HEK293 (cell line): ENCODE data around the gene LPCAT1.

ENCODE experiments used
- CTCF ChIA-PET: fragments of 350-600 bp; formaldehyde crosslinking; extraction: SDS; loops from one replicate; lab custom pipeline; 2021; ENCODE audit warnings: antibody characterized with exemption; lab: Yijun Ruan, JAX
- POLR2A ChIA-PET: fragments of 300-600 bp; formaldehyde crosslinking; extraction: SDS; loops from one replicate; lab custom pipeline; 2020; ENCODE audit warnings: antibody characterized with exemption, inconsistent platforms; lab: Yijun Ruan, JAX
- H3K27ac ChIP-seq: fragments of 200-500 bp; sonication (Bioruptor generic); 2 replicates; pipeline ENCODE4 v1.5.1; 2014; ENCODE audit warnings: low read depth, low read length, control low read depth, inconsistent platforms; ENCODE audit errors: extremely low read depth
- H3K36me3 ChIP-seq, 2 experiments: fragments of 200-500 bp in 1 of 2; sonication (Bioruptor generic) in 1 of 2; 1 replicate in 1 of 2; 2 replicates in 1 of 2; pipeline ENCODE4 v1.5.1; 2014 to 2017; ENCODE audit warnings: inconsistent platforms in 2 of 2, low read length in 2 of 2; ENCODE audit not compliant: control insufficient read depth in 2 of 2, insufficient read depth in 1 of 2
- H3K4me1 ChIP-seq: fragments of 200-500 bp; sonication (Bioruptor generic); 2 replicates; pipeline ENCODE4 v1.5.1; 2014; ENCODE audit warnings: mild to moderate bottlenecking, low read length, inconsistent platforms; ENCODE audit not compliant: control insufficient read depth, insufficient read depth
- H3K4me3 ChIP-seq: 2 replicates; pipeline ENCODE4 v1.5.1; 2011; ENCODE audit warnings: low read depth, mild to moderate bottlenecking, control low read depth, low read length, moderate library complexity
- H3K9me3 ChIP-seq: fragments of 200-500 bp; sonication (Bioruptor generic); 2 replicates; pipeline ENCODE4 v1.5.1; 2014; ENCODE audit warnings: low read depth, low read length, inconsistent platforms; ENCODE audit not compliant: control insufficient read depth, insufficient read depth
- AEBP2 ChIP-seq: fragments of 450-650 bp; formaldehyde crosslinking; IDR thresholded peaks from 2 replicates; pipeline ENCODE4 v1.5.1; 2016; ENCODE audit warnings: missing biosample characterization, missing genetic modification characterization, borderline replicate concordance
- PRDM6 ChIP-seq: fragments of 450-650 bp; formaldehyde crosslinking; IDR thresholded peaks from 2 replicates; pipeline ENCODE4 v1.5.1; 2017; ENCODE audit warnings: missing biosample characterization, missing genetic modification characterization
- ZBTB1 ChIP-seq: fragments of 450-650 bp; formaldehyde crosslinking; IDR thresholded peaks from 2 replicates; pipeline ENCODE4 v1.5.1; 2016; ENCODE audit warnings: missing biosample characterization, missing genetic modification characterization
- ZBTB49 ChIP-seq: fragments of 450-650 bp; formaldehyde crosslinking; IDR thresholded peaks from 2 replicates; pipeline ENCODE4 v1.5.1; 2016; ENCODE audit warnings: missing biosample characterization, missing genetic modification characterization, low read depth
- ZIC2 ChIP-seq: fragments of 450-650 bp; formaldehyde crosslinking; IDR thresholded peaks from 2 replicates; pipeline ENCODE4 v1.5.1; 2016; ENCODE audit warnings: missing biosample characterization, missing genetic modification characterization
- ZNF121 ChIP-seq: fragments of 450-650 bp; formaldehyde crosslinking; IDR thresholded peaks from 2 replicates; pipeline ENCODE4 v1.5.1; 2016; ENCODE audit warnings: missing biosample characterization, missing genetic modification characterization
- ZNF146 ChIP-seq: fragments of 450-650 bp; formaldehyde crosslinking; IDR thresholded peaks from 2 replicates; pipeline ENCODE4 v1.5.1; 2016; ENCODE audit warnings: missing biosample characterization, missing genetic modification characterization
- ZNF416 ChIP-seq: fragments of 450-650 bp; formaldehyde crosslinking; IDR thresholded peaks from 2 replicates; pipeline ENCODE4 v1.5.1; 2016; ENCODE audit warnings: missing biosample characterization, missing genetic modification characterization
- ZNF488 ChIP-seq: fragments of 450-650 bp; formaldehyde crosslinking; IDR thresholded peaks from 2 replicates; pipeline ENCODE4 v1.5.1; 2016; ENCODE audit warnings: missing biosample characterization, missing genetic modification characterization
- ZNF501 ChIP-seq: fragments of 450-650 bp; formaldehyde crosslinking; IDR thresholded peaks from 2 replicates; pipeline ENCODE4 v1.5.1; 2016; ENCODE audit warnings: missing biosample characterization, missing genetic modification characterization
- ZNF513 ChIP-seq: fragments of 450-650 bp; IDR thresholded peaks from 2 replicates; pipeline ENCODE4 v1.5.1; 2018; ENCODE audit warnings: missing biosample characterization, missing genetic modification characterization
- ZNF530 ChIP-seq: fragments of 450-650 bp; formaldehyde crosslinking; IDR thresholded peaks from 2 replicates; pipeline ENCODE4 v1.5.1; 2016; ENCODE audit warnings: low read depth, missing biosample characterization, missing genetic modification characterization
- ZNF544 ChIP-seq: fragments of 450-650 bp; formaldehyde crosslinking; IDR thresholded peaks from 2 replicates; pipeline ENCODE4 v1.5.0; 2017; ENCODE audit warnings: missing biosample characterization, missing genetic modification characterization
- ZNF596 ChIP-seq: fragments of 450-650 bp; IDR thresholded peaks from 2 replicates; pipeline ENCODE4 v1.5.0; 2018; ENCODE audit warnings: missing biosample characterization, mild to moderate bottlenecking, missing genetic modification characterization, moderate library complexity
- ZNF629 ChIP-seq: fragments of 450-650 bp; formaldehyde crosslinking; IDR thresholded peaks from 2 replicates; pipeline ENCODE4 v1.5.1; 2017; ENCODE audit warnings: missing biosample characterization, missing genetic modification characterization
- ZNF639 ChIP-seq: fragments of 450-650 bp; formaldehyde crosslinking; IDR thresholded peaks from 2 replicates; pipeline ENCODE4 v1.5.1; 2016; ENCODE audit warnings: missing biosample characterization, missing genetic modification characterization
- ZNF645 ChIP-seq: fragments of 450-650 bp; formaldehyde crosslinking; IDR thresholded peaks from 2 replicates; pipeline ENCODE4; 2016; ENCODE audit warnings: missing biosample characterization, missing genetic modification characterization

The LPCAT1 gene

GRCh38 chr5:1526681-1527131 lies 2.9 kb upstream of the LPCAT1 start (continued):
- no peak for TF ChIP-seq ZNF639 (tag by site-specific recombination)

GRCh38 chr5:1526190-1526631 lies 2.5 kb upstream of the LPCAT1 start:
- CTCF ChIA-PET: no interaction called here
- H3K27ac ChIP-seq: no peak overlapping the region
- TF ChIP-seq ZNF416 (tag by site-specific recombination): no peak
- no peak for TF ChIP-seq ZNF501 (tag by site-specific recombination)
- no peak for TF ChIP-seq ZNF530 (tag by site-specific recombination)
- TF ChIP-seq ZBTB49 (tag by site-specific recombination): no peak
- no peak for TF ChIP-seq ZNF488
- TF ChIP-seq ZNF544: no peak
- no peak for TF ChIP-seq ZBTB1 (tag by site-specific recombination)
- no peak for TF ChIP-seq AEBP2
- TF ChIP-seq ZIC2: no peak
- TF ChIP-seq ZNF121 (tag by site-specific recombination): no peak
- TF ChIP-seq ZNF645: no peak
- no peak for TF ChIP-seq PRDM6 (tag by site-specific recombination)
- TF ChIP-seq ZNF513 (tag by site-specific recombination): no peak
- TF ChIP-seq ZNF146 (tag by site-specific recombination): no peak
- no peak for TF ChIP-seq ZNF629 (tag by site-specific recombination)
- TF ChIP-seq ZNF596 (tag by site-specific recombination): no peak

More at GRCh38 chr5:1526190-1526631, 2.5 kb upstream of the LPCAT1 start:
- Histone ChIP-seq H3K9me3 (no peaks in the 10 kb centered on the region), H3K36me3 (peaks cover under 1 to 6% of the 10 kb centered on the region in 2 experiments; a peak in 1 of 3 replicates), H3K4me3 (no peak overlapping the region), H3K4me1 (peaks cover 18% of the 10 kb centered on the region)
- POLR2A ChIA-PET: no interaction called here
